NB4 (cell line): ENCODE data around the gene WWP2.
"Not testable (repeated sequence)": the region's sequence is repeated elsewhere in the genome, so short reads cannot be mapped to it uniquely, and the experiment has no call there.

Experiments used
- CTCF ChIP-seq: IDR thresholded peaks from one replicate; pipeline ENCODE4 v1.5.1; 2012; ENCODE audit warnings: low read depth, low read length
- MYC ChIP-seq: IDR thresholded peaks from 2 replicates; pipeline ENCODE4 v1.6.1; 2011; ENCODE audit warnings: low read depth, low read length
- POLR2A ChIP-seq: IDR thresholded peaks from 2 replicates; pipeline ENCODE4 v1.6.1; 2011; ENCODE audit warnings: mild to moderate bottlenecking; ENCODE audit not compliant: insufficient read length; ENCODE audit errors: extremely low read depth

DNA sequence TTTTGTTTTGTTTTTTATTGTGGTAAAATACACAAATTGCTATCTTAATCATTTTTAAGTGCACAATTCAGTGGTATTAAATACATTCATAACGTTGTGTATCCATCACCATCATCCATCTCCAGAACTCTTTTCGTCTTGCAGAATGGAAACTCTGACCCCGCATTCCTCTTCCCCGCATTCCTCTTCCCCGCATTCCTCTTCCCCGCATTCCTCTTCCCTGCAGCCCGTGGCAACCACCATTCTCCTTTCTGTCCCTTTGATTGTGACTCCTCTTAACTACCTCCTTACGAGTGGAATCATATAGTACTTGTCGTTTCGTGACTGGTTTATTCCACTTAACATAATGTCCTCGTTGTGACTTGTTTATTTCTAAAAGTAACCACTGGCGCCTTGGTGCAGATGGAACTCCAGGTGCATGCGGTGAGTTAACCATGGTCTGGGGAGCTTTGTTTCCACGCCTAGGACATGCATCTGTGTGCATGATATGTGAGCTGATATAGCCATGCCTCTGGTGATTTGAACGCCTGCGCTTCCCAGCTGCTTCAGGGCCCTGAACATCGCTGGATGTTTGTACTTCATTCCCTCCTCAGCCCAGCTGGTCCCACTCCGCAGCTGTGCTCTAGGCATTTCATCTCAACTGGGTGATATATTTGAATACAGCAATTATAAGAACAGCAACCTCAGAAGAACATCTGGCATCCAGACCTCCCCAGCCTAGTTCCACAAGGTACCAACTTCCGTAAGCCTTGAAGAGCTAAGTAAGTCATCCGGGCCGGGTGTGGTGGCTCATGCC is 181.3 kb downstream of the WWP2 start:
- TF ChIP-seq MYC, POLR2A, CTCF: not testable (repeated sequence)
